Sciatic nerve (tissue), 2 donors: ENCODE data around the gene PDE5A. TPM values are rescaled to one million over a fixed set of nuclear protein-coding genes. Genes with fewer than 3 reads are reported as not detected.
A peak's percentile ranks its signal among the peaks of the same experiment; 100 is the strongest.
"Not testable (repeated sequence)": the region's sequence is repeated elsewhere in the genome, so short reads cannot be mapped to it uniquely, and the experiment has no call there.

Experiments
- ATAC-seq: fragments of 200-7000 bp; cut with Tn5 transposase; one replicate; pipeline ENCODE4 v1.9.1; 2020; ENCODE audit warnings: mild to moderate bottlenecking, moderate library complexity
- DNase-seq: peaks from one replicate; pipeline ENCODE4 v3.0.0-alpha.2; 2020; ENCODE audit warnings: low spot score
- intact Hi-C: fragments of 100-400 bp; cut with DNase I; formaldehyde crosslinking; loops from one replicate; pipeline ENCODE4 v1.14.2; 2022
- total RNA-seq: library from RNA; stranded (reverse); fragmentation: NEBNext Ultra II Directional; extraction: Animal tissue kit (Norgen Biotek cat#: 25700); gene quantifications from one replicate; pipeline ENCODE4 v1.2.1, GENCODE V29; 2021
- donor health status: DM: no; HTN: no; CAD: no.
- donor health status: DM: no; HTN: no; CAD: no.

The PDE5A gene
- total RNA-seq, 1 donor from 2014 or later: 55.8 TPM

GRCh38 chr4:119493419-119493818, 135.2 kb downstream of the PDE5A start:
- no peak for DNase-seq
- no peak for ATAC-seq
- intact Hi-C loops: no loop called here

GRCh38 chr4:119490335-119490734, 138.3 kb downstream of the PDE5A start:
- intact Hi-C loops: no loop called here
- no peak for DNase-seq
- ATAC-seq: no peak

- intact Hi-C loops: no loop called here
- no peak for ATAC-seq
- DNase-seq: no peak
Observed at GRCh38 chr4:119489305-119489704, 139.3 kb downstream of the PDE5A start.

- ATAC-seq (no peak), DNase-seq (no peak)
- intact Hi-C loops: no loop called here
Observed at GRCh38 chr4:119480331-119480730, 148.3 kb downstream of the PDE5A start.

- intact Hi-C loops: no loop called here
- ATAC-seq (no peak), DNase-seq (no peak)
Observed at GRCh38 chr4:119479835-119480234, 148.8 kb downstream of the PDE5A start.

GRCh38 chr4:119479180-119479808, 149.3 kb downstream of the PDE5A start:
- ATAC-seq (no peak), DNase-seq (no peak)
- intact Hi-C loops: no loop called here

- intact Hi-C loops: no loop called here
- ATAC-seq (no peak), DNase-seq (no peak)
Observed at GRCh38 chr4:119478446-119479179, 150.0 kb downstream of the PDE5A start.

- no peak for ATAC-seq
- DNase-seq: no peak
- intact Hi-C loops: no loop called here
Observed at GRCh38 chr4:119477412-119478053, 151.1 kb downstream of the PDE5A start.

- DNase-seq (no peak), ATAC-seq (no peak)
- intact Hi-C loops: no loop called here
Observed at GRCh38 chr4:119471259-119471658, 157.3 kb downstream of the PDE5A start.

GRCh38 chr4:119470737-119471063, 157.9 kb downstream of the PDE5A start:
- DNase-seq, intact Hi-C loops, ATAC-seq: not testable (repeated sequence)

- DNase-seq, ATAC-seq, intact Hi-C loops: not testable (repeated sequence)
Observed at GRCh38 chr4:119470021-119470736, 158.4 kb downstream of the PDE5A start.

GRCh38 chr4:119469039-119469438, 159.6 kb downstream of the PDE5A start:
- ATAC-seq, intact Hi-C loops, DNase-seq: not testable (repeated sequence)

- ATAC-seq, intact Hi-C loops, DNase-seq: not testable (repeated sequence)
Observed at GRCh38 chr4:119462733-119463132, 165.9 kb downstream of the PDE5A start.

- ATAC-seq, intact Hi-C loops: not testable (repeated sequence)
- DNase-seq: peak; percentile 66
Observed at GRCh38 chr4:119455734-119456133, 172.9 kb downstream of the PDE5A start.

- intact Hi-C loops: not testable (repeated sequence)
- peak; percentile 97 for DNase-seq
- peak; percentile 100 for ATAC-seq
Observed at GRCh38 chr4:119454491-119455270, 173.9 kb downstream of the PDE5A start.

GRCh38 chr4:119454151-119454490, 174.5 kb downstream of the PDE5A start:
- intact Hi-C loops, DNase-seq: not testable (repeated sequence)
- peak; percentile 24 for ATAC-seq

- intact Hi-C loops, ATAC-seq, DNase-seq: not testable (repeated sequence)
Observed at GRCh38 chr4:119453286-119453685, 175.3 kb downstream of the PDE5A start.

GRCh38 chr4:119449851-119450250, 178.8 kb downstream of the PDE5A start:
- DNase-seq, ATAC-seq, intact Hi-C loops: not testable (repeated sequence)
